Ovary (tissue), 10 donors: ENCODE data around the gene GNG7. TPM values are rescaled to one million over a fixed set of nuclear protein-coding genes. Genes with fewer than 3 reads are reported as not detected.

Source experiments
- DNase-seq, 5 donors: peaks; one replicate each; pipeline ENCODE4 v3.0.0-alpha.2; 2019 to 2020
- H3K27ac ChIP-seq, 2 donors: fragments of 200-600 bp; one replicate each; pipeline versions ENCODE4 v1.5.1 to v1.8.0; 2019 to 2022
- H3K27me3 ChIP-seq: fragments of 200-600 bp; one replicate; pipeline ENCODE4 v1.8.0; 2022
- H3K36me3 ChIP-seq: fragments of 200-600 bp; sonication (generic); one replicate; pipeline ENCODE4 v1.5.1; 2019
- H3K4me1 ChIP-seq: one replicate; pipeline ENCODE4 v1.8.1; 2013; ENCODE audit warnings: mild to moderate bottlenecking, moderate library complexity; ENCODE audit not compliant: insufficient read depth
- H3K4me3 ChIP-seq: fragments of 200-600 bp; sonication (generic); one replicate; pipeline ENCODE4 v1.5.1; 2017
- H3K9me3 ChIP-seq, 2 donors: fragments of 200-600 bp in 1 of 2; sonication (generic) in 1 of 2; one replicate each; pipeline versions ENCODE4 v1.5.1 to v1.8.1; 2013 to 2019; ENCODE audit warnings: mild to moderate bottlenecking in 1 of 2, moderate library complexity in 1 of 2
- CTCF ChIP-seq, 3 donors: fragments of 450-650 bp in 2 of 3; fragments of 200-600 bp in 1 of 3; IDR thresholded peaks; one replicate each; pipeline versions ENCODE4 v1.5.1 to v1.8.0; 2016 to 2022; ENCODE audit warnings: antibody characterized with exemption in 3 of 3, mild to moderate bottlenecking in 1 of 3
- EP300 ChIP-seq: sonication (generic); formaldehyde crosslinking; IDR thresholded peaks from one replicate; pipeline ENCODE4 v1.6.1; 2017; ENCODE audit warnings: antibody characterized with exemption
- POLR2A ChIP-seq: fragments of 450-650 bp; IDR thresholded peaks from one replicate; pipeline ENCODE4 v1.6.1; 2017; ENCODE audit warnings: antibody characterized with exemption, mild to moderate bottlenecking, moderate library complexity
- WGBS, 3 donors: extraction: QIAGEN DNeasy Blood & Tissue Kit in 1 of 3; methylation state at CpG; one replicate each; pipeline versions ENCODE4 v1.1.5 to v1.1.7; 2013 to 2017; 5-methylcytosine and 5-hydroxymethylcytosine counted together
- intact Hi-C, 4 donors: fragments of 100-400 bp; cut with DNase I; formaldehyde crosslinking; loops; one replicate each; pipeline versions ENCODE4 v1.11.0 to v1.15.1; 2022 to 2023
- long read RNA-seq, 3 donors: library from polyadenylated mRNA in 2 of 3; unstranded in 2 of 3; transcript quantifications; one replicate each; pipeline ENCODE4 v2.0.0 and lab custom pipeline, GENCODE V29; 2021 to 2026
- polyA plus RNA-seq, 2 donors: library from polyadenylated mRNA; stranded (reverse); fragments of 200-250 nt in 1 of 2; fragments of 350-450 nt in 1 of 2; fragmentation: Illumina TruSeq in 1 of 2; extraction: RNeasy Lipid Tissue Mini Kit (QIAGEN cat#74804) in 1 of 2; gene quantifications; one replicate each; pipeline ENCODE4 v1.2.3, GENCODE V29; 2013 to 2014
- total RNA-seq, 7 donors: library from RNA; depleted of rRNA in 2 of 7; stranded (reverse); fragments of >200 nt in 2 of 7; fragmentation: NEBNext Ultra II Directional in 3 of 7; extraction: Animal tissue kit (Norgen Biotek cat#: 25700) in 3 of 7; gene quantifications; one replicate each; pipeline versions ENCODE4 v1.1.0 to v1.2.4, GENCODE V29; 2016 to 2023
- donor health status: DM: no; HTN: no; CAD: no; lungs with moderate emphysema.
- donor health status: DM: no; HTN: no; CAD: no.
- donor health status: Bipolar disorder and iron deficiency.
- donor health status: DM: yes; HTN: yes; CAD: no.
- donor health status: DM: no; HTN: no; CAD: no.
- donor health status: DM: yes; HTN: yes; CAD: no.

The GNG7 gene
- total RNA-seq, result 10 to 100 TPM in 5 of 7 donors, 1 to 10 TPM in 2; 4.1 to 36.3 (median 15.9) TPM
- 10 to 100 TPM in 1 of 2 donors, 1 to 10 TPM in 1; 7.8 to 12.3 TPM for polyA plus RNA-seq
- long read RNA-seq, donor 1, full-length matches to known transcripts, result 2 of 28 reads
- long read RNA-seq, donor 1, partial matches to known transcripts, result 3 of 28 reads
- long read RNA-seq, donor 1, other reads (novel, unspliced or antisense), result 23 of 28 reads
- long read RNA-seq, donor 2, result 0 reads
- long read RNA-seq, donor 3, full-length matches to known transcripts, result 8 of 29 reads
- long read RNA-seq, donor 3, partial matches to known transcripts, result 1 of 29 reads
- long read RNA-seq, donor 3, other reads (novel, unspliced or antisense), result 20 of 29 reads

GRCh38 chr19:2702170-2703076 is at the start of gene GNG7:
Gene GNG7 (minus strand): TSS chr19:2702694. CDS start chr19:2520688, 182,006 bp downstream.
- WGBS, 3 donors, result 1 to 3% (median 2%) methylated on average over 29 to 77 of the region's 77 CpGs
- H3K27me3 ChIP-seq, result no peaks in the 10 kb centered on the region
- no peak within 1 kb of the TSS for H3K27ac ChIP-seq
- H3K36me3 ChIP-seq, result no peaks in the 10 kb centered on the region
- peak within 1 kb of the TSS; percentile 65 for H3K4me3 ChIP-seq
- intact Hi-C loops, result no loop called here
- TF ChIP-seq POLR2A, result peak; percentile 74
- no peak for TF ChIP-seq CTCF (IDR thresholded peaks at IDR 0.05)
- DNase-seq, result peak; percentile 94 to 98 (median 97)
- peaks cover 8% of the 10 kb centered on the region for H3K4me1 ChIP-seq
- H3K9me3 ChIP-seq, result no peaks in the 10 kb centered on the region

GRCh38 chr19:2751438-2751830 is 48.9 kb upstream of the GNG7 start:
- no peak for DNase-seq
- TF ChIP-seq CTCF (IDR thresholded peaks at IDR 0.05) (no peak), POLR2A (no peak)
- H3K4me1 ChIP-seq, result peaks cover 3% of the 10 kb centered on the region
- 78 to 88% (median 81%) methylated on average over 20 to 21 of the region's 21 CpGs for WGBS, 3 donors
- H3K27ac ChIP-seq, result no peak overlapping the region
- no peaks in the 10 kb centered on the region for H3K36me3 ChIP-seq
- no peak overlapping the region for H3K4me3 ChIP-seq
- intact Hi-C loops, result loop anchor here in 3 of 4 donors (5.0 kb wide), 2 partner anchors 99 to 104 kb away; no protein-coding TSS in a partner anchor
- no peaks in the 10 kb centered on the region for H3K27me3 ChIP-seq
- H3K9me3 ChIP-seq, result no peaks in the 10 kb centered on the region

DNA sequence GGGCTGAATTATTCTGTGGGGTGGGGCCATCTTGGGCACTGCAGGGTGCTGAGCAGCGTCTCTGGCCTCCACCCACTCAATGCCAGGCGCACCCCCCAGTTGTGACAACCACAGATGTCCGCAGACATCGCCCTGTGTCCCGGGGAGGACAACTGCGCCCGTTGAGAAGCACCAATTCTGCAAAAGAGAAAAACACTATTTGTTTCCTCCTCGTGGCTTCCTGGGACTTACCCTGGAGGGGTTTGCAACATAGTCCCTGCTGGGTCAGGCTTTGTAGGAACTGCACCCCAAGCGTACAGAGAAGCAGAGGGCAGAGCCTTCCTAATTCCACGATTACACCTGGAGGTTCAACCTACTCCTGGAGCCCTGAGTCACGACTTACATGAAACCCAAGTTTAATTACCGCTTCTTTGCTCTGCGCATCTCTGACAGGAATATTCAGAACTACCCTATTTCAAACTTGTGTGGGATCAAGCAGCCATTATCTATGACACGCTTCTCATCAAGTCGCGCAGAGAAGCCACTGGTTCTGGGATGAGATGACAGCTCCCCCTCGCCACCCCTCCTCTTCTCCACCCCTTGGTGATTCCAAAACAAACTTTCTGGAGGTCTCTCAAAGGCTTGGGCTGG is 48.4 kb upstream of the GNG7 start:
- H3K27ac ChIP-seq, result no peak overlapping the region
- 64 to 74% (median 69%) methylated on average over 17 of the region's 17 CpGs for WGBS, 3 donors
- intact Hi-C loops, result loop anchor here in 3 of 4 donors (5.0 kb wide), 2 partner anchors 99 to 104 kb away; no protein-coding TSS in a partner anchor
- H3K4me3 ChIP-seq, result no peak overlapping the region
- TF ChIP-seq CTCF (IDR thresholded peaks at IDR 0.05) (no peak), POLR2A (no peak), EP300 (no peak)
- no peaks in the 10 kb centered on the region for H3K27me3 ChIP-seq
- no peak for DNase-seq
- H3K36me3 ChIP-seq, result no peaks in the 10 kb centered on the region
- H3K9me3 ChIP-seq, result no peaks in the 10 kb centered on the region
- peaks cover 3% of the 10 kb centered on the region for H3K4me1 ChIP-seq

- intact Hi-C loops, result no loop called here
- DNase-seq, result no peak
- TF ChIP-seq CTCF (IDR thresholded peaks at IDR 0.05) (no peak), POLR2A (no peak), EP300 (no peak)
- Histone ChIP-seq H3K4me3 (no peak overlapping the region), H3K36me3 (no peaks in the 10 kb centered on the region), H3K27me3 (no peaks in the 10 kb centered on the region), H3K4me1 (peaks cover 3% of the 10 kb centered on the region), H3K9me3 (no peaks in the 10 kb centered on the region), H3K27ac (no peak overlapping the region)
- WGBS, 3 donors, result 73 to 75% (median 73%) methylated on average over 7 of the region's 7 CpGs
These were observed 44.9 kb upstream of the GNG7 start for GRCh38 chr19:2747349-2747748.
